Skeletal muscle tissue (tissue), 4 donors: Measurements from ENCODE around the gene TCF25. TPM values are rescaled to one million over a fixed set of nuclear protein-coding genes. Genes with fewer than 3 reads are reported as not detected.
"Not testable (repeated sequence)": the region's sequence is repeated elsewhere in the genome, so short reads cannot be mapped to it uniquely, and the experiment has no call there.

Source experiments
- H3K27ac ChIP-seq: one replicate; pipeline ENCODE4 v1.7.0; 2013; ENCODE audit warnings: mild to moderate bottlenecking, low read depth, low read length, inconsistent platforms
- H3K27me3 ChIP-seq, 3 donors: one replicate each; pipeline ENCODE4 v1.7.0; 2013; ENCODE audit warnings: low read length in 3 of 3; ENCODE audit not compliant: control insufficient read depth in 3 of 3, insufficient read depth in 3 of 3
- H3K36me3 ChIP-seq, 3 donors: one replicate each; pipeline ENCODE4 v1.7.0; 2013; ENCODE audit warnings: low read length in 3 of 3; ENCODE audit not compliant: control insufficient read depth in 3 of 3, insufficient read depth in 3 of 3
- H3K4me1 ChIP-seq, 3 donors: one replicate each; pipeline ENCODE4 v1.7.0; 2013; ENCODE audit warnings: low read length in 3 of 3, mild to moderate bottlenecking in 3 of 3; ENCODE audit not compliant: control insufficient read depth in 3 of 3, insufficient read depth in 3 of 3
- H3K4me3 ChIP-seq, 3 donors: one replicate each; pipeline ENCODE4 v1.7.0; 2013; ENCODE audit warnings: low read length in 3 of 3
- H3K9ac ChIP-seq, 3 donors: one replicate each; pipeline ENCODE4 v1.7.0; 2013; ENCODE audit warnings: low read length in 3 of 3, mild to moderate bottlenecking in 3 of 3, moderate library complexity in 2 of 3, low read depth in 1 of 3
- H3K9me3 ChIP-seq, 3 donors: one replicate each; pipeline ENCODE4 v1.7.0; 2013; ENCODE audit warnings: low read length in 3 of 3; ENCODE audit not compliant: control insufficient read depth in 3 of 3
- total RNA-seq: library from RNA; depleted of rRNA; stranded (reverse); fragments of >200 nt; gene quantifications from one replicate; pipeline ENCODE4 v1.2.3, GENCODE V29; 2014
- donor health status: Osteomylitis.

The TCF25 gene
- total RNA-seq, 1 donor from 2014 or later: 121 TPM

DNA sequence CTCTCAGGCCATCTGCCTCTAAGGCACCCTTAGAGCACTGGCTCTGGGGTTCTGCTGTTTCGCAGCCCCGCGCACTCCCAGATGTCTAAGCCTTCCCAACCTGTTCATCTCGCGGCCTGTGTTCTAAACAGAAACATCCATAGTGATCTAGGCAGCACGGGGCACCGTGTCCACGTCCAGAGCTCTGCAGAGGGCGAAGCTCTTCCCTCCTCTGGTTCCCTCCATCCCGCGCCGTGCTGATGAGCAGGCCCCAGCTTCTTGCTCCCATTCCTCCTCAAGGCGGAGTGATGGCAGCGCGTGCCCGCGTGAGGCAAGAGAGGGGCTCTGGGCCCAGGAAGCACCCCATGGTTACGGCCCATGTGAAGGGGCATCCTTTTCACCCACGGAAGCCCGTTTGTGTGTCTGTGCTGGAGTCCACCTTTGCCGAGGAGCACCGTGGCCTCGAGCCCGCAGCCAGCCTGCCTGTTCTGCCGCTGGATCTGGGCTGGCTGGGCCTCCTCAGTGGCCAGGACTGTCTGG is 41.5 kb upstream of the TCF25 start:
- H3K36me3 ChIP-seq: no peaks in the 10 kb centered on the region
- H3K4me3 ChIP-seq: no peak overlapping the region
- peaks cover 0 to 5% (median 2%) of the 10 kb centered on the region in 3 donors for H3K4me1 ChIP-seq
- H3K9me3 ChIP-seq: no peaks in the 10 kb centered on the region
- H3K9ac ChIP-seq: no peak overlapping the region
- no peak overlapping the region for H3K27ac ChIP-seq
- H3K27me3 ChIP-seq: peaks cover 4 to 32% (median 21%) of the 10 kb centered on the region in 3 donors

DNA sequence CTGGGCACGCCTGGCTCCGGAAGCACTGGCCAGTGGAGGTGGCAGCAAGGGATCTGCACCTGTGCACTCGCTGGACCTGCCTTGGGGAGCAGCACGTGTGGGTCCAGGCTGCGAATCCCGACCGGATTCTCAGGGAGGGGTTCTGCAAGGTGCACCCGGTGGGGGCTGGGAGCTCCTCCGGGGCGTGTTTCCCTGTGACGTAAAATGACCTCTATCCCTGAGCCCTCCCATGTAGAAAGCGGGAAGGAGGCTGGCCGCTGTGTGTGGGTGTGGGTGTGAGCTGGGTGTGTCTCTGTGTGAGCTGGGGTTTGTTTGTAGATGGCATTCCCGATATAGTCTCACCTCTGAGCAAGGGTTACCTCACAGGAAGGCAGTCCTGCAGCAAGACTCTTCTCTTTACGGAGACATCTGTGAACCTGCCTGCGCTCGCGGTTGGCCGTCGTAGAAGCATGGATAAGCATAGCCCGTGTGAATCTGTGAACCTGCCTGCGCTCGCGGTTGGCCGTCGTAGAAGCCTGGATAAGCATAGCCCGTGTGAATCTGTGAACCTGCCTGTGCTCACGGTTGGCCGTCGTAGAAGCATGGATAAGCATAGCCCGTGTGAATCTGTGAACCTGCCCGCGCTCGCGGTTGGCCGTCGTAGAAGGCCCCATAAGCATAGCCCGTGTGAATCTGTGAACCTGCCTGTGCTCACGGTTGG is 39.6 kb upstream of the TCF25 start:
- H3K4me1 ChIP-seq, H3K9me3 ChIP-seq, H3K36me3 ChIP-seq, H3K9ac ChIP-seq, H3K4me3 ChIP-seq, H3K27ac ChIP-seq: not testable (repeated sequence)
- peaks cover 4 to 33% (median 28%) of the 10 kb centered on the region in 3 donors for H3K27me3 ChIP-seq

DNA sequence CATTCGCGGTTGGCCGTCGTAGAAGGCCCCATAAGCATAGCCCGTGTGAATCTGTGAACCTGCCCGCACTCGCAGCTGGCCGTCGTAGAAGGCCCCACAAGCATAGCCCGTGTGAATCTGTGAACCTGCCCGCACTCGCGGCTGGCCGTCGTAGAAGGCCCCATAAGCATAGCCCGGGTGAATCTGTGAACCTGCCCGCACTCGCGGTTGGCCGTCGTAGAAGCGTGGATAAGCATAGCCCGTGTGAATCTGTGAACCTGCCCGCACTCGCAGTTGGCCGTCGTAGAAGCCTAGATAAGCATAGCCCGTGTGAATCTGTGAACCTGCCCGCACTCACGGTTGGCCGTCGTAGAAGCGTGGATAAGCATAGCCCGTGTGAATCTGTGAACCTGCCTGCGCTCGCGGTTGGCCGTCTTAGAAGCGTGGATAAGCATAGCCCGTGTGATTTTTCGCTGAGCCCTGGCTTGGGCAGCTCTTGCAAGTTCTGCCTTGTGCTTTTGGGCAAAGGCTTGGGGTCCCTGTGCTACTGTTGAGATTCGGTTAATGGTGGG is 38.5 kb upstream of the TCF25 start:
- peaks cover 8 to 32% (median 24%) of the 10 kb centered on the region in 3 donors for H3K27me3 ChIP-seq
- H3K4me3 ChIP-seq, H3K4me1 ChIP-seq, H3K27ac ChIP-seq, H3K36me3 ChIP-seq, H3K9me3 ChIP-seq, H3K9ac ChIP-seq: not testable (repeated sequence)

DNA sequence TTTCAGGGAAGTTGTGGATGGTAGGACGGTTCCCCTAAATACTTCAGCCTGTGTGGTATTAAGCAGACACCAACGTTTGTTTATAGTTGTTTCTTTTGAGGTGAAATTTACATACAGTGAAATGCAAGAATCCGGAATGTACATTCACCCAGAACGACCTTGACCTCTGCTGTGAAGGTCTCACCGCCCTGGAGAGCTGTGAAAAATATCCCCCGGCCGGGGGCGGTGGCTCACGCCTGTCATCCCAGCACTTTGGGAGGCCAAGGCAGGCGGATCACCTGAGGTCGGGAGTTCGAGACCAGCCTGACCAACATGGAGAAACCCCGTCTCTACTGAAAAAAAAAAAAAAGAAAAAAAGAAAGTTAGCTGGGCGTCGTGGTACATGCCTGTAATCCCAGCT is 36.9 kb upstream of the TCF25 start:
- H3K36me3 ChIP-seq, H3K4me3 ChIP-seq, H3K27ac ChIP-seq, H3K4me1 ChIP-seq, H3K9me3 ChIP-seq, H3K9ac ChIP-seq: not testable (repeated sequence)
- peaks cover 7 to 29% (median 22%) of the 10 kb centered on the region in 3 donors for H3K27me3 ChIP-seq

DNA sequence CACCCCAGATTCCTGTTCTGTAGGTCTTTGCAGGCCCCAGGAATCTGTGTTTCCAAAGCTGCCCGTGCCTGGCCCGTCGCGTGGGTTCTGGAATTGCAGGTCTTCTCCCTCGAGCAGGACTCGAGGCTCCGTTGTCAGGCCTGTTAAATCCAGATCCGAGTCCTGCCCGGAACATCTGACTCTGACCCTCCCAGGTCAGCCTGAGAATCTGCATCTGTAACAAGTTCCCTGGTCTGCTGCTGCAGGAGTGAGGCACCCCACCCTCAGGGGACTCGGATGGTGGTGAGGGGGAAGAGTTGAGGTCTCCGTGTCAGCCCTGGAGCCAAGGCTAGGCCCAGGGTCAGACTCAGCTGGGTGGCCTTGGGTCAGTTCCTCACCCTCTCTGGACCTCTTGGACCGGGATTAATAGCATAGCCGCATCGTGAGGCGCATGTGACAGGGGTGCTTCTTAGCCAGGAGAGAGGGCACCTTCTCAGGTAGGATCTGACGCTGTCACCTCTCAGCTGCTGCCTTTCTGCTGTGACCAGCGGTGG is 36.3 kb upstream of the TCF25 start:
- Histone ChIP-seq H3K36me3 (no peaks in the 10 kb centered on the region), H3K27me3 (peaks cover 7 to 24% (median 17%) of the 10 kb centered on the region in 3 donors), H3K27ac (no peak overlapping the region), H3K4me3 (no peak overlapping the region), H3K4me1 (no peaks in the 10 kb centered on the region), H3K9ac (no peak overlapping the region), H3K9me3 (no peaks in the 10 kb centered on the region)

DNA sequence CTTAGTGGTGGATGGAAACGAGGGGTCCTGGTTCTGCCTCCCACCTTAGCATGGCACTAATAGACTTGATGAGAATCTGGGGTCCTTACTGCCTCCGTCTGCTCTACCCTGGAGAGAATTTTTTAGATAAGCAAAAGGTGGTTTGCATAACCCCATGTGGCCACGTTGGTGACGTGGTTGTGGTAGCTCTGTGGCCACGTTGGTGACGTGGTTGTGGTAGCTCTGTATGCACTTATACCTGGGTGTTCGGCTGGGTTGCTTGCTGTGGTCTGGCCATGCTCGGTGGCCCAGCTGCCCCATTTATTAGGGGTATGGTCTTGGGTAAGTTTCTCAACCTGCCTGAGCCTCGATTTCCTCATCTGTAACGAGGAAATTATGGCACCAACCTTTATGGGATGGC is 32.1 kb upstream of the TCF25 start:
- H3K4me1 ChIP-seq: no peaks in the 10 kb centered on the region
- peaks cover 7 to 26% (median 8%) of the 10 kb centered on the region in 3 donors for H3K27me3 ChIP-seq
- no peak overlapping the region for H3K27ac ChIP-seq
- no peaks in the 10 kb centered on the region for H3K36me3 ChIP-seq
- H3K4me3 ChIP-seq: no peak overlapping the region
- no peaks in the 10 kb centered on the region for H3K9me3 ChIP-seq
- no peak overlapping the region for H3K9ac ChIP-seq

DNA sequence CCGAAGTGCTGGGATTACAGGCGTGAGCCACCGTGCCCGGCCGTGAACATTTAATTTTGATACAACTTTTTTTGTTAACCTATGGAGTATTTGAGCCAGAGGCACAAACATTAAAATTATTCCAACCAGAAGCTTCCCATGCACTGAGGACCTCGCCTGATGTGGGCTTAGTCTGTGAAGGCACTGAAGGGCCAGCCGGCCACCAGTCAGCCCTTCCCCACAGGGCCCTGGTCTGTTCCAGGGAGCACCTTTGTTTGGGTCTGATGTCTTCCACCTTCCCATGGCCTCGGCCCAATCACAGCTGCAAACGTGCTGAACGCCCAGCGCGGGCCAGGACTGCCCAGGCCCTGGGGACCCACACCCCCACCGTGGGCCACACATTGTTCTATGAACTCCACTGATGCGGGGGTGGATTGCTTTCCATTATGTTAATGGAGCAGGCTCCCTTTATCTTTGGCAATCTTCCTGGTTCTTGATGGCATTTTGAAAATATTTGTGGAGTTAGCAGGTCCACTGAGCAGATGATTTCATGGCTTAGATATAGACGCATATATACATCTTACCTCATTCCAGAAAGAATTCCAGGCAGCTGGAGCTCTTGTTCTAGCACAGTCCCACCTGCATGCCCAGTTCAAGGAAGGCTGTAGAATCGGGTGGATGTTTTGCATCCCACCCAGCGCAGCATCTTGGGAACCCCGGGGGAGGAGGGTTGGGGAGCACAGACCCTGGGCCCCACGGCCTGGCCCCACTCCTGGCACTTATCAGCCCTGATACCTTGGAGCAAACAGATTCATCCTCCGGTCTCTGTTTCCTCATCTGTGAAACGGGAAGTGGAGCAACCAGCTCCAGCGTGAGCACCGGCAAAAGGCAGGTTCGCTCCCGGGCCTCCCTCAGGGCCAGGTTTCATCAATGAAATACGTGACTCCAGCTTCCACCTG is 30.7 kb upstream of the TCF25 start:
- H3K9ac ChIP-seq: no peak overlapping the region
- no peak overlapping the region for H3K27ac ChIP-seq
- H3K4me1 ChIP-seq: peaks cover 0 to 2% (median 0%) of the 10 kb centered on the region in 3 donors
- H3K36me3 ChIP-seq: no peaks in the 10 kb centered on the region
- no peak overlapping the region for H3K4me3 ChIP-seq
- H3K9me3 ChIP-seq: no peaks in the 10 kb centered on the region
- peaks cover 7 to 22% (median 9%) of the 10 kb centered on the region in 3 donors for H3K27me3 ChIP-seq

DNA sequence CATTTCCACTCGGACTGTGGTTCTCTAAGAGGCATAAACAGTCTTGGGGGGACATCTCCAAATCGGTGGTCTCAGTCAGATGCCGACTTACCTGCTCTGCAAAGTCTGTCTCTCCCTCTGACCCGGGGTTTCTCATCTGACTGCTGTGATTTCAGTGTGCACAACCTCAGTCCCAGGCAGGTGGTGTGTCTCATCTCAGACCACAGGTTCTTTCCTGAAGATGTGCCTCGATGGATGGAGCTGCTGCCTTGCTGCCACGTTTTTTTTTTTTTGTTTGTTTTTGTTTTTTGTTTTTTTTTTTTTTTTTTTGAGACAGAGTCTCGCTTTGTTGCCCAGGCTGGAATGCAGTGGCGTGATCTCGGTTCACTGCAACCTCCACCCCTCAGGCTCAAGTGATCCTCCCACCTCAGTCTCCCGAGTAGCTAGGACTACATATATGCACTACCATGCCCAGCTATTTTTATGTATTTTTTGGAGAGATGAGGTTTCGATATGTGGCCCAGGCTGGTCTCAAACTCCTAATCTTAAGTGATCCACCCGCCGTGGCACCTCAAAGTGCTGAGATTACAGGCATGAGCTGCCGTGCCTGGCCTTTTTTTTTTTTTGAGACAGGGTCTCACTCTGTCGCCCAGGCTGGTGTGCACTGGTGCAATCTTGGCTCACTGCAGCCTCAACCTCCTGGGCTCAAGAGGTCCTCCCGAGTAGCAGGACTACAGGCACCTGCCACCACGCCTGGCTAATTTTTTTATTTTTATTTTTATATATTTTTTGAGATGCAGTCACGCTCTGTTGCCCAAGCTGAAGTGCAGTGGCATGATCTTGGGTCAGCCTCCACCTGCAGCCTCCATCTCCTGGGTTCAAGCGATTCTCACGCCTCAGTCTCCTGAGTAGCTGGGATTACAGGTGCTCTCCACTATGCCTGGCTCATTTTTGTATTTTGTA is 29.7 kb upstream of the TCF25 start:
- peaks cover 7 to 23% (median 8%) of the 10 kb centered on the region in 3 donors for H3K27me3 ChIP-seq
- H3K9ac ChIP-seq: no peak overlapping the region
- H3K4me1 ChIP-seq: peaks cover 0 to 4% (median 0%) of the 10 kb centered on the region in 3 donors

DNA sequence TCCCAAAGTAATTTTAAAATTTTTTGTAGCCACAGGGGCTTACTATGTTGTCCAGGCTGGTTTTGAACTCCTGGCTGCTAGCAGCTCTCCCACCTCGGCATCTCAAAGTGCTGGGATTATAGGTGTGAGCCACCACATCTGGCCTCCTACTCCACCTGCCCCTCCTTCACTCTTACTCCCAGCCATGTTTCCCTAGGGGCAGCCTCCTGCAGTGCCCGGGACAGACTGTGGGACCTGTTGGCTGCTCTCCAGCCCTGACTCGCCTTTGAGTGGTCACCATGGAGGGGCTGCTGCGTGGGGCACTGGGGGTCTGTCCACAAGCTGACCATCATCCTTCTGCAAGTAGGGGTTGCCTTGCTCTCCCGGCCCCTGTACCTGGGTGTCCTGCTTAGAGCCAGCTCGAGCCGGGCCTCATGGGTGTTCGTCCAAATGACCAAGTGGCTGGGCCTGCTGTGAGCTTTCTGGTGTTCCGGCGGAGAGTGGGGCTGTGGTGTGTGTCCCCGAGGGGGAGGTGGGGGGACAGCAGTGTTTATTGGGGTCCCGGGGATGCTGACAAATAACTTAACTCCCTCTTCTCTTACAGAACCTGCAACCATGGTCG is 28.6 kb upstream of the TCF25 start:
- no peaks in the 10 kb centered on the region for H3K9me3 ChIP-seq
- H3K27ac ChIP-seq: no peak overlapping the region
- H3K9ac ChIP-seq: no peak overlapping the region
- no peaks in the 10 kb centered on the region for H3K36me3 ChIP-seq
- peaks cover 0 to 4% (median 0%) of the 10 kb centered on the region in 3 donors for H3K4me1 ChIP-seq
- no peak overlapping the region for H3K4me3 ChIP-seq
- H3K27me3 ChIP-seq: peaks cover 2 to 17% (median 12%) of the 10 kb centered on the region in 3 donors

More for the DNA sequence above, 29.7 kb upstream of the TCF25 start:
- no peak overlapping the region for H3K27ac ChIP-seq
- H3K36me3 ChIP-seq: no peaks in the 10 kb centered on the region
- H3K9me3 ChIP-seq: no peaks in the 10 kb centered on the region
- H3K4me3 ChIP-seq: no peak overlapping the region
